HepG2 (cell line): ENCODE measurements around the gene KIAA1614. TPM values are rescaled to one million over a fixed set of nuclear protein-coding genes. Genes with fewer than 3 reads are reported as not detected.

Experiments used
- ARNTL ChIP-seq: sonication (generic); formaldehyde crosslinking; IDR thresholded peaks from 2 replicates; pipeline ENCODE4 v1.4.0; 2020; ENCODE audit warnings: mild to moderate bottlenecking, missing genetic modification reagents
- FOXK1 ChIP-seq: sonication (generic); formaldehyde crosslinking; IDR thresholded peaks from 2 replicates; pipeline ENCODE4 v1.4.0; 2020; ENCODE audit warnings: low read depth, missing genetic modification reagents, borderline replicate concordance
- HNF4A ChIP-seq: sonication (generic); formaldehyde crosslinking; IDR thresholded peaks from 2 replicates; pipeline ENCODE4 v1.4.0; 2020; ENCODE audit warnings: missing genetic modification reagents
- HNF4G ChIP-seq, 2 experiments: sonication (generic) in 1 of 2; formaldehyde crosslinking in 1 of 2; IDR thresholded peaks; 2 replicates each; pipeline versions ENCODE4 v1.4.0 to v1.6.1; 2011 to 2020; ENCODE audit warnings: borderline replicate concordance in 2 of 2, low read depth in 2 of 2, mild to moderate bottlenecking in 2 of 2, low read length in 1 of 2, missing genetic modification reagents in 1 of 2, moderate library complexity in 1 of 2
- KLF11 ChIP-seq: IDR thresholded peaks from 2 replicates; pipeline ENCODE4 v1.6.1; 2016; ENCODE audit warnings: missing compliant biosample characterization
- MAX ChIP-seq: IDR thresholded peaks from 2 replicates; pipeline ENCODE4 v1.6.1; 2012; ENCODE audit warnings: inconsistent platforms
- MEIS2 ChIP-seq: sonication (generic); formaldehyde crosslinking; IDR thresholded peaks from 2 replicates; pipeline ENCODE4 v1.9.0; 2021; ENCODE audit warnings: mild to moderate bottlenecking, missing genetic modification reagents
- MIXL1 ChIP-seq: IDR thresholded peaks from 2 replicates; pipeline ENCODE4 v1.6.1; 2016
- PAWR ChIP-seq: sonication (generic); formaldehyde crosslinking; IDR thresholded peaks from 2 replicates; pipeline ENCODE4 v1.4.0; 2020; ENCODE audit warnings: missing genetic modification reagents, mild to moderate bottlenecking, borderline replicate concordance
- SAP130 ChIP-seq: IDR thresholded peaks from 2 replicates; pipeline ENCODE4 v1.6.1; 2016; ENCODE audit warnings: low read depth
- SKIL ChIP-seq: sonication (generic); formaldehyde crosslinking; IDR thresholded peaks from 2 replicates; pipeline ENCODE4 v1.8.0; 2022; ENCODE audit warnings: missing genetic modification reagents, mild to moderate bottlenecking, moderate library complexity, borderline replicate concordance
- SSRP1 ChIP-seq: IDR thresholded peaks from 2 replicates; pipeline ENCODE4 v1.6.1; 2016; ENCODE audit warnings: control low read depth
- TEAD3 ChIP-seq: optimal IDR thresholded peaks from 2 replicates; pipeline ENCODE3; 2016; ENCODE audit warnings: borderline replicate concordance
- ZBTB7A ChIP-seq: sonication (generic); formaldehyde crosslinking; IDR thresholded peaks from 2 replicates; pipeline ENCODE4 v1.8.0; 2022; ENCODE audit warnings: mild to moderate bottlenecking, missing genetic modification reagents
- ZNF441 ChIP-seq: sonication (generic); formaldehyde crosslinking; IDR thresholded peaks from 2 replicates; pipeline ENCODE4 v1.7.0; 2021; ENCODE audit warnings: missing genetic modification reagents, borderline replicate concordance
- ZNF549 ChIP-seq: sonication (generic); formaldehyde crosslinking; IDR thresholded peaks from 2 replicates; pipeline ENCODE4 v1.5.0; 2020; ENCODE audit warnings: missing genetic modification reagents
- ZNF780A ChIP-seq: sonication (generic); formaldehyde crosslinking; IDR thresholded peaks from 2 replicates; pipeline ENCODE4 v1.8.0; 2022; ENCODE audit warnings: mild to moderate bottlenecking, missing genetic modification reagents, moderate library complexity
- polyA plus RNA-seq, 8 experiments: library from polyadenylated mRNA; depleted of rRNA in 3 of 8; stranded (reverse) in 7 of 8; unstranded in 1 of 8; fragments of >200 nt; fragmentation: Illumina TruSeq in 4 of 8; extraction: Trizol in 4 of 8; gene quantifications; 2 replicates each; pipeline versions ENCODE4 v1.2.1 to v1.2.3, GENCODE V29; 2011 to 2016; ENCODE audit warnings: low read depth in 4 of 8, missing spikeins in 1 of 8, mixed read lengths in 1 of 8; ENCODE audit not compliant: insufficient read depth in 1 of 8
- total RNA-seq, 5 experiments: library from RNA; depleted of rRNA; stranded (reverse); fragments of >200 nt; fragmentation: Illumina TruSeq; extraction: Trizol; gene quantifications; 2 replicates each; pipeline ENCODE4 v1.2.3, GENCODE V29; 2016; ENCODE audit warnings: low read depth in 1 of 5
- TF ChIP-seq, protein P1 (sequence below): sonication (generic); formaldehyde crosslinking; IDR thresholded peaks from 2 replicates; pipeline ENCODE4 v1.5.0; 2020; ENCODE audit warnings: mild to moderate bottlenecking, missing genetic modification reagents, moderate library complexity
- TF ChIP-seq, protein P2 (sequence below): sonication (generic); formaldehyde crosslinking; IDR thresholded peaks from 2 replicates; pipeline ENCODE4 v1.4.0; 2020; ENCODE audit warnings: mild to moderate bottlenecking, missing genetic modification reagents
- TF ChIP-seq, protein P3 (sequence below): sonication (generic); formaldehyde crosslinking; IDR thresholded peaks from 2 replicates; pipeline ENCODE4 v1.5.1; 2020; ENCODE audit warnings: mild to moderate bottlenecking, missing genetic modification reagents, moderate library complexity

KIAA1614 gene
- total and polyA plus RNA-seq, 2 of the 13 experiments (the other 11 are each of a cell fraction or from before 2014, with no cell fraction given): 0.15 to 0.77 TPM

DNA sequence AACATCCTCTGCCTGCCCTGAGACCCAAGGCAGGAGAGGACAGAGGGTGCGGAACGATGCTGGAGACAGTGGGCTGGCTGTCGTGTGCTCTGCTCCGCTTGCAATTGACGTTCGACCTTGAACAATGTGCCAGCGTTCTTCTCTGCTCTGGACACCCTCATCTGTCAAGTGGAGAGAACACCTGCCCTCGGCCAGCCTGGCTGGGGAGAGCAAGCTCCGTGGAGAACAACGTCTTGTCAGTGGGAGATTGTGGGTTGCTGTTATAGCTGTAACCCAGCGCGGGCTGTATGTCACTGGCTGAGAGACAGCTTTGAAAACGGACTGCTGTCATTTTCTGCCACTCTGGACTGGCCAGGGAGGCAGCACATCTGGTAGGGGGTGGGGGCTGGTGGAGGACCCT lies 14.7 kb downstream of the KIAA1614 start (continued):
- TF ChIP-seq, protein P1, sequence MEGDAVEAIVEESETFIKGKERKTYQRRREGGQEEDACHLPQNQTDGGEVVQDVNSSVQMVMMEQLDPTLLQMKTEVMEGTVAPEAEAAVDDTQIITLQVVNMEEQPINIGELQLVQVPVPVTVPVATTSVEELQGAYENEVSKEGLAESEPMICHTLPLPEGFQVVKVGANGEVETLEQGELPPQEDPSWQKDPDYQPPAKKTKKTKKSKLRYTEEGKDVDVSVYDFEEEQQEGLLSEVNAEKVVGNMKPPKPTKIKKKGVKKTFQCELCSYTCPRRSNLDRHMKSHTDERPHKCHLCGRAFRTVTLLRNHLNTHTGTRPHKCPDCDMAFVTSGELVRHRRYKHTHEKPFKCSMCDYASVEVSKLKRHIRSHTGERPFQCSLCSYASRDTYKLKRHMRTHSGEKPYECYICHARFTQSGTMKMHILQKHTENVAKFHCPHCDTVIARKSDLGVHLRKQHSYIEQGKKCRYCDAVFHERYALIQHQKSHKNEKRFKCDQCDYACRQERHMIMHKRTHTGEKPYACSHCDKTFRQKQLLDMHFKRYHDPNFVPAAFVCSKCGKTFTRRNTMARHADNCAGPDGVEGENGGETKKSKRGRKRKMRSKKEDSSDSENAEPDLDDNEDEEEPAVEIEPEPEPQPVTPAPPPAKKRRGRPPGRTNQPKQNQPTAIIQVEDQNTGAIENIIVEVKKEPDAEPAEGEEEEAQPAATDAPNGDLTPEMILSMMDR (CRISPR knock-in tag): no peak
- no peak for TF ChIP-seq HNF4G (IDR thresholded peaks at IDR 0.05; ENCODE audit: borderline replicate concordance, low read depth, low read length)
- peak; percentile 36; the same call in 1 of the 2 replicates for TF ChIP-seq HNF4G (CRISPR knock-in tag; IDR thresholded peaks at IDR 0.05; ENCODE audit: borderline replicate concordance, low read depth)
- 0 out of 2 replicates have a peak, but pooled peaks have one; percentile 31 for TF ChIP-seq SKIL (CRISPR knock-in tag)
- TF ChIP-seq KLF11 (CRISPR knock-in tag): no peak
- peak; percentile 30; the same call in 1 of the 2 replicates for TF ChIP-seq MAX
- TF ChIP-seq ZNF780A: 0 out of 2 replicates have a peak, but pooled peaks have one; percentile 47
- 0 out of 2 replicates have a peak, but pooled peaks have one; percentile 59 for TF ChIP-seq ZNF441
- TF ChIP-seq, protein P2, sequence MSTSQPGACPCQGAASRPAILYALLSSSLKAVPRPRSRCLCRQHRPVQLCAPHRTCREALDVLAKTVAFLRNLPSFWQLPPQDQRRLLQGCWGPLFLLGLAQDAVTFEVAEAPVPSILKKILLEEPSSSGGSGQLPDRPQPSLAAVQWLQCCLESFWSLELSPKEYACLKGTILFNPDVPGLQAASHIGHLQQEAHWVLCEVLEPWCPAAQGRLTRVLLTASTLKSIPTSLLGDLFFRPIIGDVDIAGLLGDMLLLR (CRISPR knock-in tag): no peak
- 0 out of 2 replicates have a peak, but pooled peaks have one; percentile 31 for TF ChIP-seq ARNTL (CRISPR knock-in tag)
- peak; percentile 27 for TF ChIP-seq TEAD3 (CRISPR knock-in tag)
- TF ChIP-seq MEIS2 (CRISPR knock-in tag): no peak
- no peak for TF ChIP-seq FOXK1 (CRISPR knock-in tag)
- TF ChIP-seq PAWR (CRISPR knock-in tag): no peak
- TF ChIP-seq MIXL1 (CRISPR knock-in tag): no peak
- peak; percentile 55 for TF ChIP-seq SAP130 (CRISPR knock-in tag)
- TF ChIP-seq ZNF549 (CRISPR knock-in tag): no peak
- no peak for TF ChIP-seq ZBTB7A (CRISPR knock-in tag)
- TF ChIP-seq, protein P3, sequence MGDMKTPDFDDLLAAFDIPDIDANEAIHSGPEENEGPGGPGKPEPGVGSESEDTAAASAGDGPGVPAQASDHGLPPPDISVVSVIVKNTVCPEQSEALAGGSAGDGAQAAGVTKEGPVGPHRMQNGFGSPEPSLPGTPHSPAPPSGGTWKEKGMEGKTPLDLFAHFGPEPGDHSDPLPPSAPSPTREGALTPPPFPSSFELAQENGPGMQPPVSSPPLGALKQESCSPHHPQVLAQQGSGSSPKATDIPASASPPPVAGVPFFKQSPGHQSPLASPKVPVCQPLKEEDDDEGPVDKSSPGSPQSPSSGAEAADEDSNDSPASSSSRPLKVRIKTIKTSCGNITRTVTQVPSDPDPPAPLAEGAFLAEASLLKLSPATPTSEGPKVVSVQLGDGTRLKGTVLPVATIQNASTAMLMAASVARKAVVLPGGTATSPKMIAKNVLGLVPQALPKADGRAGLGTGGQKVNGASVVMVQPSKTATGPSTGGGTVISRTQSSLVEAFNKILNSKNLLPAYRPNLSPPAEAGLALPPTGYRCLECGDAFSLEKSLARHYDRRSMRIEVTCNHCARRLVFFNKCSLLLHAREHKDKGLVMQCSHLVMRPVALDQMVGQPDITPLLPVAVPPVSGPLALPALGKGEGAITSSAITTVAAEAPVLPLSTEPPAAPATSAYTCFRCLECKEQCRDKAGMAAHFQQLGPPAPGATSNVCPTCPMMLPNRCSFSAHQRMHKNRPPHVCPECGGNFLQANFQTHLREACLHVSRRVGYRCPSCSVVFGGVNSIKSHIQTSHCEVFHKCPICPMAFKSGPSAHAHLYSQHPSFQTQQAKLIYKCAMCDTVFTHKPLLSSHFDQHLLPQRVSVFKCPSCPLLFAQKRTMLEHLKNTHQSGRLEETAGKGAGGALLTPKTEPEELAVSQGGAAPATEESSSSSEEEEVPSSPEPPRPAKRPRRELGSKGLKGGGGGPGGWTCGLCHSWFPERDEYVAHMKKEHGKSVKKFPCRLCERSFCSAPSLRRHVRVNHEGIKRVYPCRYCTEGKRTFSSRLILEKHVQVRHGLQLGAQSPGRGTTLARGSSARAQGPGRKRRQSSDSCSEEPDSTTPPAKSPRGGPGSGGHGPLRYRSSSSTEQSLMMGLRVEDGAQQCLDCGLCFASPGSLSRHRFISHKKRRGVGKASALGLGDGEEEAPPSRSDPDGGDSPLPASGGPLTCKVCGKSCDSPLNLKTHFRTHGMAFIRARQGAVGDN: peak; percentile 38
- peak; percentile 39; the same call in 1 of the 2 replicates for TF ChIP-seq HNF4A
- TF ChIP-seq SSRP1 (CRISPR knock-in tag): no peak
